Right forelimb (tissue), 1 donor: ENCODE measurements around the gene ARID1A.

Experiments used
- DNase-seq: peaks from one replicate; pipeline ENCODE4 v3.0.0-alpha.2; 2018

ARID1A gene

GRCh38 chr1:26767714-26768113, 71.9 kb downstream of the ARID1A start:
- no peak for DNase-seq

GRCh38 chr1:26768755-26769154, 72.9 kb downstream of the ARID1A start:
- DNase-seq = no peak

GRCh38 chr1:26771285-26771642, 75.4 kb downstream of the ARID1A start:
- DNase-seq = no peak

- no peak for DNase-seq
Observed at GRCh38 chr1:26771643-26772321, 76.0 kb downstream of the ARID1A start.

GRCh38 chr1:26772687-26773086, 76.9 kb downstream of the ARID1A start:
- DNase-seq = no peak

GRCh38 chr1:26774462-26774861, 78.6 kb downstream of the ARID1A start:
- DNase-seq = no peak

GRCh38 chr1:26775666-26776065, 79.9 kb downstream of the ARID1A start:
- no peak for DNase-seq

GRCh38 chr1:26779098-26779668, 83.4 kb downstream of the ARID1A start:
- DNase-seq = no peak

GRCh38 chr1:26780344-26780957, 84.6 kb downstream of the ARID1A start:
- no peak for DNase-seq

- DNase-seq = no peak
Observed at GRCh38 chr1:26781206-26781825, 85.5 kb downstream of the ARID1A start.

- no peak for DNase-seq
Observed at GRCh38 chr1:26782521-26783212, 86.9 kb downstream of the ARID1A start.

GRCh38 chr1:26783646-26784022, 87.8 kb downstream of the ARID1A start:
- no peak for DNase-seq

- no peak for DNase-seq
Observed at GRCh38 chr1:26784023-26784871, 88.4 kb downstream of the ARID1A start.

- no peak for DNase-seq
Observed at GRCh38 chr1:26784886-26785285, 89.1 kb downstream of the ARID1A start.

- DNase-seq = no peak
Observed at GRCh38 chr1:26785611-26786436, 90.0 kb downstream of the ARID1A start.

GRCh38 chr1:26786437-26787380, 90.9 kb downstream of the ARID1A start:
- peak; percentile 75 for DNase-seq

GRCh38 chr1:26787381-26787705, 91.5 kb downstream of the ARID1A start:
- no peak for DNase-seq

- DNase-seq = peak; percentile 96
Observed at GRCh38 chr1:26787706-26788514, 92.1 kb downstream of the ARID1A start, which contains the start of gene PIGV. PIGV (plus strand) TSS chr1:26787950; CDS start chr1:26790816, 2,866 bp downstream.

- DNase-seq = no peak
Observed at GRCh38 chr1:26788515-26788785, 92.6 kb downstream of the ARID1A start.
